CD4-positive, CD25-positive, alpha-beta regulatory T cell (primary cell): ENCODE measurements around the gene HAT1. TPM values are rescaled to one million over a fixed set of nuclear protein-coding genes. Genes with fewer than 3 reads are reported as not detected.

Experiments
- ATAC-seq, 2 donors: fragments of 150-1000 bp; cut with Tn5 transposase; one replicate each; pipeline ENCODE4 v1.10.0; 2021; ENCODE audit warnings: low read depth in 2 of 2, moderate number of reproducible peaks in 2 of 2, moderate library complexity in 1 of 2
- DNase-seq, 3 donors: peaks; one replicate each; pipeline versions ENCODE4 v3.0.0 to v3.0.0-alpha.2; 2012 to 2022; ENCODE audit warnings: mixed read lengths in 1 of 3
- H3K27ac ChIP-seq: one replicate; pipeline ENCODE4 v1.7.0; 2013; ENCODE audit warnings: mild to moderate bottlenecking, low read length; ENCODE audit not compliant: insufficient read depth, poor library complexity, severe bottlenecking
- H3K27me3 ChIP-seq: one replicate; pipeline ENCODE4 v1.7.0; 2013; ENCODE audit warnings: low read length; ENCODE audit not compliant: control insufficient read depth, insufficient read depth
- H3K36me3 ChIP-seq: one replicate; pipeline ENCODE4 v1.7.0; 2013; ENCODE audit warnings: mild to moderate bottlenecking, low read length, moderate library complexity; ENCODE audit not compliant: control insufficient read depth, insufficient read depth
- H3K4me1 ChIP-seq: 2 replicates; pipeline ENCODE4 v1.7.0; 2013; ENCODE audit warnings: mild to moderate bottlenecking, low read length; ENCODE audit not compliant: insufficient read depth, control insufficient read depth, poor library complexity, severe bottlenecking
- H3K4me3 ChIP-seq: one replicate; pipeline ENCODE4 v1.7.0; 2013; ENCODE audit warnings: low read depth, mild to moderate bottlenecking, low read length, moderate library complexity
- H3K9me3 ChIP-seq, 2 experiments: 1 replicate in 1 of 2; 2 replicates in 1 of 2; pipeline ENCODE4 v1.7.0; 2013; ENCODE audit warnings: low read length in 2 of 2, mild to moderate bottlenecking in 1 of 2, moderate library complexity in 1 of 2; ENCODE audit not compliant: control insufficient read depth in 2 of 2
- H3K27ac Mint-ChIP-seq, 3 donors: one replicate each; pipeline ENCODE4 v1.8.0; 2020 to 2022; ENCODE audit warnings: mild to moderate bottlenecking in 3 of 3, mixed read lengths in 3 of 3, moderate library complexity in 2 of 3
- H3K27me3 Mint-ChIP-seq: one replicate; pipeline ENCODE4 v1.8.0; 2022; ENCODE audit warnings: mild to moderate bottlenecking, mixed read lengths
- H3K36me3 Mint-ChIP-seq: one replicate; pipeline ENCODE4 v1.8.0; 2020; ENCODE audit warnings: mixed read lengths
- H3K4me1 Mint-ChIP-seq, 4 donors: one replicate each; pipeline ENCODE4 v1.8.0; 2020 to 2022; ENCODE audit warnings: mixed read lengths in 4 of 4, mild to moderate bottlenecking in 1 of 4
- H3K4me3 Mint-ChIP-seq, 4 donors: one replicate each; pipeline ENCODE4 v1.8.0; 2020 to 2022; ENCODE audit warnings: mild to moderate bottlenecking in 4 of 4, mixed read lengths in 4 of 4, moderate library complexity in 3 of 4
- H3K9me3 Mint-ChIP-seq, 7 donors: one replicate each; pipeline ENCODE4 v1.8.0; 2020 to 2022; ENCODE audit warnings: mixed read lengths in 7 of 7, mild to moderate bottlenecking in 3 of 7, moderate library complexity in 2 of 7
- polyA plus RNA-seq, 4 donors: library from polyadenylated mRNA; unstranded; fragments of 300-500 nt; fragmentation: Illumina TruSeq; gene quantifications; one replicate each; pipeline ENCODE4 v1.2.3, GENCODE V29; 2021
- total RNA-seq: library from RNA; stranded (reverse); gene quantifications from one replicate; pipeline ENCODE4 v1.2.3, GENCODE V29; 2022

Gene HAT1
- total and polyA plus RNA-seq, 5 donors from 2014 or later = 28.7 to 83.0 (median 79.2) TPM

- H3K27ac ChIP-seq = no peak overlapping the region
- peaks cover 4% of the 10 kb centered on the region for H3K36me3 Mint-ChIP-seq
Observed at GRCh38 chr2:172021074-172021931, 99.0 kb downstream of the HAT1 start.

GRCh38 chr2:172021955-172022354 lies 99.7 kb downstream of the HAT1 start:
- H3K4me3 ChIP-seq = no peak overlapping the region
- Mint-ChIP-seq H3K4me3 (no peak overlapping the region), H3K27ac (no peak overlapping the region), H3K4me1 (peaks cover 0 to 5% (median 1%) of the 10 kb centered on the region in 4 donors), H3K27me3 (no peaks in the 10 kb centered on the region), H3K36me3 (no peaks in the 10 kb centered on the region), H3K9me3 (no peaks in the 10 kb centered on the region)
- H3K4me1 ChIP-seq = no peaks in the 10 kb centered on the region
- H3K27me3 ChIP-seq = no peaks in the 10 kb centered on the region
- no peaks in the 10 kb centered on the region for H3K36me3 ChIP-seq
- DNase-seq = no peak
- no peaks in the 10 kb centered on the region for H3K9me3 ChIP-seq
- ATAC-seq = no peak
- no peak overlapping the region for H3K27ac ChIP-seq

More at GRCh38 chr2:172021074-172021931, 99.0 kb downstream of the HAT1 start:
- Histone ChIP-seq H3K9me3 (no peaks in the 10 kb centered on the region), H3K4me1 (no peaks in the 10 kb centered on the region), H3K27me3 (no peaks in the 10 kb centered on the region), H3K36me3 (no peaks in the 10 kb centered on the region), H3K4me3 (no peak overlapping the region)
- no peak for DNase-seq
- Mint-ChIP-seq H3K9me3 (peaks cover 0 to 2% (median 0%) of the 10 kb centered on the region in 7 donors), H3K27ac (no peak overlapping the region), H3K4me1 (peaks cover 0 to 5% (median 3%) of the 10 kb centered on the region in 4 donors), H3K27me3 (no peaks in the 10 kb centered on the region), H3K4me3 (no peak overlapping the region)
- ATAC-seq = no peak

DNA sequence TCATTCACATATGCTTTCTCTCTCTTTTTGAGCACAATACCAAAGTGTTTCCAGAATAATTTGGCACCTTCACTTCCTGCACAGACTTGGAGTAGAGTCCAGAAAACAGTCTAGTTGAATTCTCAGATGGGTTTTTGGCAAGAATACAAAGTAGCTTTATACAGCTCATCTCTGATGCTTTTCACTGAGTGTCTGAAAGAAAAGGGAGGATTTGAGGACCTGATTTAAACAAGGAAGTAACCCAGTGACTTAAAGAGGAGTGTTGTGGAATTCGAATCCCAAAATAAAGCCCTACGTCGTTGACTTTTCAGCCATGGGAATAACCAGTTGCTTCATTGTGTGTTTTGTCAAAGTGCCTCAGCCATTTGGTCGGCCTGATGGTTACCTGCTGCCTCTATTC lies 109.3 kb downstream of the HAT1 start:
- H3K4me1 Mint-ChIP-seq = peaks cover 0 to 5% (median 0%) of the 10 kb centered on the region in 4 donors
- no peak overlapping the region for H3K27ac Mint-ChIP-seq
- no peak overlapping the region for H3K27ac ChIP-seq
- no peaks in the 10 kb centered on the region for H3K9me3 ChIP-seq
- no peaks in the 10 kb centered on the region for H3K27me3 ChIP-seq
- H3K36me3 Mint-ChIP-seq = no peaks in the 10 kb centered on the region
- H3K36me3 ChIP-seq = no peaks in the 10 kb centered on the region
- no peak for DNase-seq
- no peak overlapping the region for H3K4me3 ChIP-seq
- no peaks in the 10 kb centered on the region for H3K4me1 ChIP-seq
- ATAC-seq = no peak
- H3K9me3 Mint-ChIP-seq = peaks cover 0 to 2% (median 0%) of the 10 kb centered on the region in 7 donors
- H3K27me3 Mint-ChIP-seq = no peaks in the 10 kb centered on the region
- no peak overlapping the region for H3K4me3 Mint-ChIP-seq

Other genes with a start within 250 kb of the HAT1 start
- 29.5 TPM for gene DYNC1I2, start 235.0 kb upstream of the HAT1 start, total RNA-seq
- gene DYNC1I2, start 235.0 kb upstream of the HAT1 start, polyA plus RNA-seq = 10 to 100 TPM; 20.9 to 31.6 (median 27.6) TPM
- gene SLC25A12, start 28.2 kb upstream of the HAT1 start, total RNA-seq = 19.9 TPM
- 10 to 100 TPM; 11.3 to 14.0 (median 12.4) TPM for gene SLC25A12, start 28.2 kb upstream of the HAT1 start, polyA plus RNA-seq
- 3.7 TPM for gene METAP1D, start 77.5 kb downstream of the HAT1 start, total RNA-seq
- gene METAP1D, start 77.5 kb downstream of the HAT1 start, polyA plus RNA-seq = 1 to 10 TPM in 3 of 4 donors, under 1 TPM in 1; 0.54 to 3.1 (median 2.0) TPM
- gene DLX1, start 163.0 kb downstream of the HAT1 start, total RNA-seq = not detected
- not detected for gene DLX1, start 163.0 kb downstream of the HAT1 start, polyA plus RNA-seq
- 0.47 TPM for gene DLX2, start 180.4 kb downstream of the HAT1 start, total RNA-seq
- gene DLX2, start 180.4 kb downstream of the HAT1 start, polyA plus RNA-seq = not detected